PC-9 (cell line): Measurements from ENCODE around the gene ARSG. TPM values are rescaled to one million over a fixed set of nuclear protein-coding genes. Genes with fewer than 3 reads are reported as not detected.
A peak's percentile ranks its signal among the peaks of the same experiment; 100 is the strongest.

Experiments used
- BruUV-seq: library from RNA; stranded (reverse); fragments of 400-500 nt; replicated peaks from 2 replicates; lab custom pipeline; 2021; lab: Mats Ljungman, UMichigan
- CTCF ChIA-PET: fragments of 300-600 bp; sonication (Branson Sonifier 250); formaldehyde crosslinking; loops from one replicate; lab custom pipeline; 2022; ENCODE audit warnings: antibody characterized with exemption; lab: Charles Lee
- POLR2A ChIA-PET: fragments of 300-600 bp; sonication (Branson Sonifier 250); formaldehyde crosslinking; loops from one replicate; lab custom pipeline; 2022; ENCODE audit warnings: antibody characterized with exemption; ENCODE audit not compliant: unreplicated experiment; lab: Charles Lee
- DNase-seq, 2 experiments: peaks; one replicate each; pipeline versions ENCODE4 v3.0.0 to v3.0.0-alpha.2; 2015 to 2022; ENCODE audit warnings: mixed read lengths in 1 of 2
- H2AFZ ChIP-seq: fragments of 200-600 bp; sonication (generic); 2 replicates; pipeline ENCODE4 v1.8.1; 2017; ENCODE audit warnings: antibody characterized with exemption
- H3F3A ChIP-seq: fragments of 200-600 bp; sonication (generic); 2 replicates; pipeline ENCODE4 v1.8.1; 2017; ENCODE audit warnings: antibody characterized with exemption, mild to moderate bottlenecking, low read depth; ENCODE audit not compliant: insufficient read depth
- H3K27ac ChIP-seq: fragments of 200-600 bp; sonication (generic); 2 replicates; pipeline ENCODE4 v1.6.1; 2016; ENCODE audit warnings: mixed run types
- H3K27me3 ChIP-seq: fragments of 200-600 bp; sonication (generic); 2 replicates; pipeline ENCODE4 v1.6.1; 2016; ENCODE audit warnings: low read depth, mixed run types; ENCODE audit not compliant: insufficient read depth
- H3K36me3 ChIP-seq: fragments of 200-600 bp; sonication (generic); 2 replicates; pipeline ENCODE4 v1.6.1; 2016; ENCODE audit warnings: low read depth, mixed run types
- H3K4me1 ChIP-seq: fragments of 200-600 bp; sonication (generic); replicated peaks from 2 replicates; pipeline ENCODE4 v1.6.1; 2016; ENCODE audit warnings: mixed run types; ENCODE audit not compliant: insufficient read depth
- H3K4me2 ChIP-seq: fragments of 200-600 bp; sonication (generic); 2 replicates; pipeline ENCODE4 v1.6.1; 2017; ENCODE audit warnings: mixed run types
- H3K4me3 ChIP-seq: fragments of 200-600 bp; sonication (generic); 2 replicates; pipeline ENCODE4 v1.6.1; 2016; ENCODE audit warnings: mixed run types
- H3K79me2 ChIP-seq: fragments of 200-600 bp; sonication (generic); 2 replicates; pipeline ENCODE4 v1.6.1; 2017; ENCODE audit warnings: low read depth, mixed run types
- H3K9me2 ChIP-seq: fragments of 200-600 bp; sonication (generic); 2 replicates; pipeline ENCODE4 v1.8.1; 2017; ENCODE audit warnings: mild to moderate bottlenecking; ENCODE audit not compliant: insufficient read depth
- H3K9me3 ChIP-seq: fragments of 200-600 bp; sonication (generic); 2 replicates; pipeline ENCODE4 v1.8.1; 2016; ENCODE audit warnings: low read depth; ENCODE audit not compliant: insufficient read depth
- H4K20me1 ChIP-seq: fragments of 200-600 bp; sonication (generic); 2 replicates; pipeline ENCODE4 v1.8.1; 2017; ENCODE audit not compliant: insufficient read depth
- CTCF ChIP-seq: fragments of 200-600 bp; sonication (generic); conservative IDR thresholded peaks from 2 replicates; pipeline ENCODE4 v1.6.1; 2017; ENCODE audit warnings: mixed run types, antibody characterized with exemption, mild to moderate bottlenecking, moderate library complexity
- EZH2 ChIP-seq: fragments of 200-600 bp; sonication (generic); IDR thresholded peaks from 2 replicates; pipeline ENCODE4 v1.8.0; 2017; ENCODE audit warnings: antibody characterized with exemption, low read depth
- intact Hi-C: fragments of 100-400 bp; cut with micrococcal nuclease; formaldehyde crosslinking; loops from one replicate; pipeline ENCODE4 v1.10.0; 2022; ENCODE audit not compliant: unreplicated experiment
- total RNA-seq: library from RNA; stranded (reverse); gene quantifications from 2 replicates; pipeline ENCODE4 v1.2.3, GENCODE V29; 2021

Gene ARSG
- total RNA-seq, 1 experiment from 2014 or later, result 4.0 TPM

- Histone ChIP-seq H3K27ac (peak overlapping the region; percentile 82), H4K20me1 (no peaks in the 10 kb centered on the region), H3K9me3 (no peaks in the 10 kb centered on the region), H3F3A (peaks cover 52% of the 10 kb centered on the region), H3K4me2 (peak overlapping the region; percentile 72), H3K27me3 (no peaks in the 10 kb centered on the region), H3K4me3 (peak overlapping the region; percentile 25; the same call in 1 of the 2 replicates), H3K4me1 (peaks cover 45% of the 10 kb centered on the region), H2AFZ (no peak overlapping the region), H3K79me2 (no peaks in the 10 kb centered on the region), H3K36me3 (no peaks in the 10 kb centered on the region), H3K9me2 (no peaks in the 10 kb centered on the region)
- TF ChIP-seq CTCF (no peak), EZH2 (no peak)
- POLR2A ChIA-PET, result interaction anchor here (0.8 kb wide), 1 partner anchor 10 kb away, joined by 4 read pairs; no protein-coding TSS in a partner anchor
- CTCF ChIA-PET, result interaction anchor here (1.0 kb wide), 1 partner anchor 8 kb away, joined by 11 read pairs; no protein-coding TSS in a partner anchor
- peak; percentile 71 to 97 for DNase-seq
- intact Hi-C loops, result loop anchor here (1.0 kb wide), 1 partner anchor 10 kb away; no protein-coding TSS in a partner anchor
- no TSS peak for BruUV-seq
These were observed 27.1 kb downstream of the ARSG start for GRCh38 chr17:68318103-68318991.

DNA sequence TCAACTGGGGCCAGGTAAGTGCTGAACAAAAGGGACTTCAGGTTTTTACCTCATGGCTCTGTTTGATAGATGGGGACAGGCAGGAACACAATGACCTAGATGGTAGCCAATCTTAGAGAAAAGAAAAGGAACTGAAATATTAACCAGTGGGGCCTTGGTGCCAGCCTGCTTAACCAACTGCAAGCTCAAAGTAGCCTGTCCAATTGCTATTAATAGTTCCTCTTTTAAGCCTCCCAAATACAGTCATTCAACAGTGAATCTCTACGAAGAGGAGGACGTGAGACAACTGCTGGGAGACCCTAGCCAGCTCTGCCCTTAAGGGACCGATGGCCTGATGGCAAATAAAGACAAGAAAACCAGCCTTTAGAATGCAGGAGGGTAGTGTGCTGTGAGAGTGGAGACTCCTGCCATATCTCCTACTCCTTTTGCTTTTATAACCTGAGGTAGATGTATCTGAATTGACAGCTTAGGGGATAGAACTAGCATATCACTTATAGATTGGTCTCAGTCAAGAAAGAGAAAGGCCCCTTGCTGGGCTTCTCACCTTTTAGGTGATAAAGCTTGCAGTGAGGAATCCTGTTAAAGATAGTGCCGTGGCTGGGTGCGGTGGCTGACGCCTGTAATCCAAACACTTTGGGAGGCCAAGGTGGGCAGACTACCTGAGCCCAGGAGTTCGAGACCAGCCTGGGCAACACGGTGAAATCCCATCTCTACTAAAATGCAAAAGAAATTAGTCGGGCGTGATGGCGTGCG, 28.3 kb downstream of the ARSG start:
- Histone ChIP-seq H3K27ac (peak overlapping the region; percentile 82; the same call in 1 of the 2 replicates), H4K20me1 (no peaks in the 10 kb centered on the region), H2AFZ (no peak overlapping the region), H3F3A (peaks cover 40% of the 10 kb centered on the region), H3K79me2 (no peaks in the 10 kb centered on the region), H3K9me3 (no peaks in the 10 kb centered on the region), H3K9me2 (no peaks in the 10 kb centered on the region), H3K4me2 (peak overlapping the region; percentile 72; the same call in 1 of the 2 replicates), H3K4me3 (no peak overlapping the region), H3K4me1 (peaks cover 33% of the 10 kb centered on the region), H3K27me3 (no peaks in the 10 kb centered on the region), H3K36me3 (no peaks in the 10 kb centered on the region)
- CTCF ChIA-PET, result interaction anchor here (0.5 to 0.6 kb wide), 2 partner anchors 19 to 208 kb away, joined by 3 to 7 read pairs; no protein-coding TSS in a partner anchor
- TF ChIP-seq EZH2, result no peak
- no peak for DNase-seq
- POLR2A ChIA-PET, result no interaction called here
- no TSS peak for BruUV-seq
- intact Hi-C loops, result no loop called here

DNA sequence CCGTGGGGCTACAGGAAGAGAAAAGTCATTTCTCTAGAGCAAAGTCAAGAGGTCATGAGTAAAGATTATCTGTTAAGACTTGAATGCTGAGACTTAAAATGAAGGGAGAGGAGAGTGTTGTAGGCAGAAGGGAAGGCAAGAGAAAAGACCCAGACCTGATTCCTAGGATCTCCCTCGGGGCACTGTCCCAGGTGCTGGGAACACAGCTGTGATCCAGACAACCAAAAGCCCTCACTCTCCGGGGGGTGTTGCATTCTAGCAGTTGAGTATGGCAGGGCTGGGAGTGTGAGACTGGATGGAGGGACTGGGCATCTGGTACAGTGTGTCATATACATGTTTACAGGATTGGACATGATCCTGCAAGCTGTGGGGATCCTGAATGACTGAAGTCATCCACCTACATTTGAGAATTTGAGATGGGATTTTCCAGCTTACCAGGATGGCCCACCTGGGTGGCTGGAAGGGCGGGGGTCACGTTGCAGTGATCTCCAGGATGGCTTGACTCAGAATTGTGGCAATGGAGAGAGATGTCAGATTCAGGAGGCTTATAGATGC, 29.1 kb downstream of the ARSG start:
- no TSS peak for BruUV-seq
- Histone ChIP-seq H3K36me3 (no peaks in the 10 kb centered on the region), H3K4me2 (no peak overlapping the region), H3K4me3 (no peak overlapping the region), H3K9me2 (no peaks in the 10 kb centered on the region), H3F3A (peaks cover 32% of the 10 kb centered on the region), H3K27ac (no peak overlapping the region), H3K9me3 (no peaks in the 10 kb centered on the region), H2AFZ (no peak overlapping the region), H3K27me3 (no peaks in the 10 kb centered on the region), H3K79me2 (no peaks in the 10 kb centered on the region), H3K4me1 (peaks cover 25% of the 10 kb centered on the region), H4K20me1 (no peaks in the 10 kb centered on the region)
- TF ChIP-seq CTCF (no peak), EZH2 (no peak)
- ChIA-PET POLR2A (no interaction called here), CTCF (interaction anchor here (0.6 kb wide), 1 partner anchor 18 kb away, joined by 3 read pairs; no protein-coding TSS in a partner anchor)
- intact Hi-C loops, result no loop called here
- no peak for DNase-seq
